GM15510 (cell line): ENCODE results near the gene PRKAA1.

Source experiments
- POLR2A ChIP-seq: IDR thresholded peaks from 3 replicates; pipeline ENCODE4 v1.6.1; 2011; ENCODE audit warnings: borderline replicate concordance; ENCODE audit not compliant: insufficient read length; ENCODE audit errors: extremely low read depth

PRKAA1 gene

DNA sequence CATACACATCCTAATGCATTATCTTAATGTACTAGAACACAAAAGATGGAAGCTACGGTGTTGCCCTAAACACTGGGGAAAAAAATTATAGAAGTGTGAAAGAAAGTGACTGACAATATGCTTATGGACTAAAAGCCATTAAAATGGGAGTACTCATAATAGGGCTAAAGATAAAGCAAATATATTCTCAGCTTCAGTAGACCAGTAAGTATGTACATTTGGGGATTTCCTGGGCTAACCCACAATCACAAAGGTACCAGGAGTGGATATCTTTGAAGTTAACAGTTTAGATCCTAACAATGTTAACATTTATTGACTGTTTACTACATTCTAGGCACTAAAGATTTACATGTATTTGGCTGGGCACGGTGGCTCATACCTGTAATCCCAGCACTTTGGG is 81.6 kb downstream of the PRKAA1 start:
- TF ChIP-seq POLR2A, result no peak

GRCh38 chr5:40716000-40716399 is 82.2 kb downstream of the PRKAA1 start:
- TF ChIP-seq POLR2A, result no peak

- no peak for TF ChIP-seq POLR2A
Measured at GRCh38 chr5:40714001-40714400, 84.2 kb downstream of the PRKAA1 start.
